Suprapubic skin (tissue), 4 donors: Measurements from ENCODE around the gene WSB1. TPM values are rescaled to one million over a fixed set of nuclear protein-coding genes. Genes with fewer than 3 reads are reported as not detected.
A peak's percentile ranks its signal among the peaks of the same experiment; 100 is the strongest.

ENCODE experiments used
- DNase-seq, 2 donors: peaks; one replicate each; pipeline ENCODE4 v3.0.0-alpha.2; 2019; ENCODE audit warnings: low spot score in 2 of 2
- H3K27ac ChIP-seq: fragments of 200-600 bp; sonication (generic); one replicate; pipeline ENCODE4 v1.5.1; 2019
- H3K27me3 ChIP-seq: fragments of 200-600 bp; sonication (generic); one replicate; pipeline ENCODE4 v1.5.1; 2019
- H3K36me3 ChIP-seq: fragments of 200-600 bp; sonication (generic); one replicate; pipeline ENCODE4 v1.5.1; 2019
- H3K4me1 ChIP-seq: fragments of 200-600 bp; sonication (generic); one replicate; pipeline ENCODE4 v1.5.1; 2019
- H3K4me3 ChIP-seq: fragments of 200-600 bp; sonication (generic); one replicate; pipeline ENCODE4 v1.5.1; 2019; ENCODE audit warnings: mild to moderate bottlenecking
- H3K9me3 ChIP-seq: fragments of 200-600 bp; sonication (generic); one replicate; pipeline ENCODE4 v1.5.1; 2019
- CTCF ChIP-seq, 2 donors: fragments of 200-600 bp in 1 of 2; fragments of 450-650 bp in 1 of 2; sonication (generic) in 1 of 2; IDR thresholded peaks; one replicate each; pipeline ENCODE4 v1.5.1; 2016 to 2019; ENCODE audit warnings: antibody characterized with exemption in 2 of 2, mild to moderate bottlenecking in 1 of 2, moderate library complexity in 1 of 2
- EP300 ChIP-seq: sonication (generic); formaldehyde crosslinking; IDR thresholded peaks from one replicate; pipeline ENCODE4 v1.6.1; 2017; ENCODE audit warnings: antibody characterized with exemption
- POLR2A ChIP-seq, 2 donors: fragments of 450-650 bp; IDR thresholded peaks; one replicate each; pipeline ENCODE4 v1.6.1; 2017; ENCODE audit warnings: antibody characterized with exemption in 2 of 2, mild to moderate bottlenecking in 2 of 2, moderate library complexity in 2 of 2
- POLR2AphosphoS5 ChIP-seq, 3 donors: sonication (generic); formaldehyde crosslinking; IDR thresholded peaks; one replicate each; pipeline ENCODE4 v1.6.1; 2017; ENCODE audit warnings: antibody characterized with exemption in 3 of 3
- WGBS: methylation state at CpG from one replicate; pipeline ENCODE4 v1.1.5; 2018; 5-methylcytosine and 5-hydroxymethylcytosine counted together
- total RNA-seq, 4 donors: library from RNA; depleted of rRNA; stranded (reverse); fragments of >200 nt; gene quantifications; one replicate each; pipeline ENCODE4 v1.1.0, GENCODE V29; 2016

The WSB1 gene
- total RNA-seq, 4 donors from 2014 or later: 38.5 to 206 (median 57.2) TPM

DNA sequence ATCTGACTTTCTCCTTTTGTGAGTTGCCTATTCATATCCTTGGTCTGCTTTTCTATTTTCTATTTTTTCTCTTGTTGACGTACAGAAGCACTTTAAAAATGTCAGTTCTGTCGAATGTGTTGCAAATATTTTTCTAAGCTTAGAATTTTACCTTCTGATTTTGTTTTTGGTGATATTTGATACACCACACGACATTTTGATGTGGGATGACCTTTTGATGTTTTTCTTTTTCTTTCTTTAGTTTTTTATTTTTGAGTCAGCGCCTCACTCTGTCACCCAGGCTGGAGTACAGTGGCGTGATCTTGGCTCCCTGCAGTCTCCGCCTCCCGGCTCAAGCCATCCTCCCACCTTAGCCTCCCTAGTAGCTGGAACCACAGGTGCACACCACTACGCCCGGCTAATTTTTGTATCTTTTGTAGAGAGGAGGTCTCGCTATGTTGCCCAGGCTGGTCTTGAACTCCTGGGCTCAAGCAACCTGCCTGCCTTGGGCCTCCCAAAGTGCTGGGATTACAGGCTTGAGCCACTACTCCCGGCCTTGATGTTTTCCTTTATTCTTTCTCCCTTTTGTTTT, 39.6 kb downstream of the WSB1 start:
- Histone ChIP-seq H3K9me3 (no peaks in the 10 kb centered on the region), H3K4me3 (peak overlapping the region; percentile 47), H3K27ac (peak overlapping the region; percentile 78), H3K4me1 (peaks cover 26% of the 10 kb centered on the region), H3K27me3 (no peaks in the 10 kb centered on the region), H3K36me3 (no peaks in the 10 kb centered on the region)
- peak; percentile 38 to 56 for DNase-seq
- no peak for TF ChIP-seq CTCF (IDR thresholded peaks at IDR 0.05)
- peak in 1 of 2 donors; percentile 1 for TF ChIP-seq POLR2A (IDR thresholded peaks at IDR 0.05)
- WGBS: 59% methylated on average over 11 of the region's 11 CpGs

DNA sequence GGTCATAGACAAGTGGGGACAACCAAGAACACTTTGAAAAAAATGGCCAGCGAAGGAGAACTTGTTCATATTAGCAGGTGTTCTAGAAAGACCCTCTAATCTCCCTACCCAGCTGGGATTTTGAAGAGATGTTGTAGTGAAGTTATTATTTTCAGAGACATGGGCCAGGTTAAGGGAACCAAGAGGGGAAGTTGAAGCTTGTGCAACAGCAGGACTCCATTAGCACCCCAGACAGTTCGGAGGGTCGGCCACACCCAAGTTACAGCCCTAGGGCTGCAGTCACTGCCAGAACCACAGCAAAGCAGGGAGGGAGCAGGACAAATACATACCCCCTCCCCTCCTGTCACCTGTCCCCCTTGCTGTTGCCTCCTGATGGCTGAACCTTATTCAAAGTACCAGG, 42.3 kb downstream of the WSB1 start:
- 52% methylated on average over 3 of the region's 3 CpGs for WGBS
- no peak for DNase-seq
- peaks cover 27% of the 10 kb centered on the region for H3K4me1 ChIP-seq
- no peaks in the 10 kb centered on the region for H3K36me3 ChIP-seq
- TF ChIP-seq EP300 (no peak), POLR2AphosphoS5 (IDR thresholded peaks at IDR 0.05) (no peak), POLR2A (IDR thresholded peaks at IDR 0.05) (no peak), CTCF (IDR thresholded peaks at IDR 0.05) (no peak)
- no peaks in the 10 kb centered on the region for H3K9me3 ChIP-seq
- no peak overlapping the region for H3K4me3 ChIP-seq
- H3K27ac ChIP-seq: no peak overlapping the region
- no peaks in the 10 kb centered on the region for H3K27me3 ChIP-seq

- no peaks in the 10 kb centered on the region for H3K27me3 ChIP-seq
- TF ChIP-seq EP300 (no peak), CTCF (IDR thresholded peaks at IDR 0.05) (no peak), POLR2AphosphoS5 (IDR thresholded peaks at IDR 0.05) (no peak), POLR2A (IDR thresholded peaks at IDR 0.05) (no peak)
- no peak overlapping the region for H3K4me3 ChIP-seq
- no peak for DNase-seq
- WGBS: 68% methylated on average over 9 of the region's 9 CpGs
- H3K36me3 ChIP-seq: no peaks in the 10 kb centered on the region
- no peaks in the 10 kb centered on the region for H3K9me3 ChIP-seq
- H3K4me1 ChIP-seq: peaks cover 11% of the 10 kb centered on the region
- no peak overlapping the region for H3K27ac ChIP-seq
These were observed 44.6 kb downstream of the WSB1 start for GRCh38 chr17:27338536-27338985.

DNA sequence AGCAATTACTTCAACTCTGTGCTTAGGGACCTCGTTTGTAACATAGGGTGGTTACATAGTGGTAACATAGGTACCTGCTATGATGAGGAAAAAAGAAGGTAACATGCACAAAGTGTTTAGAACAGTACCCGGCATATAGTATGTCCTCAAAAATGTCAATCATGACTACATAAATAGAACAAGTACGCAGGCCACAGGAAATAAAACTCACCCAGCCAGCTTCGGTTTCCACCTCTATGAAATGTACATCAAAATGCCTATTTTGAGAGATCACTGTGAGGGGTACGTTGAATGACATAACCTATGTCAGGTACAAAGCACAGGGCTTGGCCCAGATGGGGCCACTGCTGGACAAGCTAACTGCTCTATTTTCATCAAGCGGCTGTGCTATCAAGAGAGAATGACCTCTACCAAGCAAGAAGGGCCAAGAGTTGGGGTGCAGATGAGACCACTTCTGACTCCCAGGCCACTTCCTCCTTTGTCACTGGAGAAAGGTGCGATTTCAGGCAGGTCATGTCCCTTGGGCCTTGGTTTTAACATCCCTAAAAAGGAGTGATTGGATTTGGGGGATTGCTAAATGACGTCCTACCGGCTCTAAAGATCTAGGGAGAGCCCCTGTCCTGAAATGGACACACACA, 45.4 kb downstream of the WSB1 start:
- Histone ChIP-seq H3K27ac (no peak overlapping the region), H3K36me3 (no peaks in the 10 kb centered on the region), H3K4me3 (no peak overlapping the region), H3K9me3 (no peaks in the 10 kb centered on the region), H3K27me3 (no peaks in the 10 kb centered on the region), H3K4me1 (peaks cover 15% of the 10 kb centered on the region)
- TF ChIP-seq EP300 (no peak), POLR2AphosphoS5 (IDR thresholded peaks at IDR 0.05) (no peak), CTCF (IDR thresholded peaks at IDR 0.05) (no peak), POLR2A (IDR thresholded peaks at IDR 0.05) (no peak)
- no peak for DNase-seq
- 92% methylated on average over 9 of the region's 9 CpGs for WGBS

- Histone ChIP-seq H3K27ac (no peak overlapping the region), H3K27me3 (no peaks in the 10 kb centered on the region), H3K36me3 (no peaks in the 10 kb centered on the region), H3K4me3 (no peak overlapping the region), H3K4me1 (peaks cover 20% of the 10 kb centered on the region), H3K9me3 (no peaks in the 10 kb centered on the region)
- TF ChIP-seq POLR2A (IDR thresholded peaks at IDR 0.05): no peak
- no peak for TF ChIP-seq EP300
- TF ChIP-seq POLR2AphosphoS5 (IDR thresholded peaks at IDR 0.05): no peak
- no peak for TF ChIP-seq CTCF (IDR thresholded peaks at IDR 0.05)
- WGBS: 61% methylated on average over 2 of the region's 2 CpGs
- no peak for DNase-seq
These were observed 46.1 kb downstream of the WSB1 start for GRCh38 chr17:27339836-27340550.
